OCI-LY1 (cell line): ENCODE results near the gene GALNT9.

Experiments used
- H2AFZ ChIP-seq: fragments of 200-600 bp; sonication (generic), shearing (Covaris generic); 2 replicates; pipeline ENCODE4 v1.6.0; 2014; ENCODE audit warnings: antibody characterized with exemption, mild to moderate bottlenecking, low read length
- H3F3A ChIP-seq: fragments of 200-600 bp; sonication (generic), shearing (Covaris generic); 2 replicates; pipeline ENCODE4 v1.6.0; 2014; ENCODE audit warnings: mild to moderate bottlenecking, antibody characterized with exemption, low read length, moderate library complexity; ENCODE audit not compliant: insufficient read depth
- H3K27ac ChIP-seq: fragments of 200-600 bp; sonication (generic); 2 replicates; pipeline ENCODE4 v1.5.1; 2014; ENCODE audit warnings: low read length, mixed run types, mild to moderate bottlenecking, low read depth; ENCODE audit not compliant: poor library complexity, severe bottlenecking
- H3K27me3 ChIP-seq: fragments of 200-600 bp; sonication (generic); 2 replicates; pipeline ENCODE4 v1.6.0; 2014; ENCODE audit warnings: antibody characterized with exemption, mild to moderate bottlenecking, low read length, moderate library complexity; ENCODE audit not compliant: insufficient read depth
- H3K36me3 ChIP-seq: fragments of 200-600 bp; sonication (generic); 2 replicates; pipeline ENCODE4 v1.6.1; 2014; ENCODE audit warnings: mild to moderate bottlenecking, antibody characterized with exemption, low read length, moderate library complexity, mixed read lengths; ENCODE audit not compliant: insufficient read depth
- H3K4me1 ChIP-seq: fragments of 200-600 bp; sonication (generic); 2 replicates; pipeline ENCODE4 v1.5.1; 2014; ENCODE audit warnings: mild to moderate bottlenecking, low read length, moderate library complexity; ENCODE audit not compliant: insufficient read depth, severe bottlenecking
- H3K4me2 ChIP-seq: fragments of 200-600 bp; sonication (generic), shearing (Covaris generic); 2 replicates; pipeline ENCODE4 v1.6.1; 2014; ENCODE audit warnings: low read length
- H3K4me3 ChIP-seq: fragments of 200-600 bp; sonication (generic); 2 replicates; pipeline ENCODE4 v1.5.1; 2014; ENCODE audit warnings: low read length, low read depth, mild to moderate bottlenecking, mixed read lengths; ENCODE audit not compliant: poor library complexity, severe bottlenecking
- H3K79me2 ChIP-seq: fragments of 200-600 bp; shearing (Covaris generic); 2 replicates; pipeline ENCODE4 v1.6.1; 2016; ENCODE audit warnings: mixed run types, low read length, mixed read lengths; ENCODE audit not compliant: insufficient read depth
- H3K9ac ChIP-seq: fragments of 200-600 bp; sonication (generic), shearing (Covaris generic); 2 replicates; pipeline ENCODE4 v1.6.1; 2014; ENCODE audit warnings: mild to moderate bottlenecking, low read length, mixed read lengths
- H3K9me2 ChIP-seq: fragments of 200-600 bp; sonication (generic), shearing (Covaris generic); 2 replicates; pipeline ENCODE4 v1.6.1; 2014; ENCODE audit warnings: low read depth, mild to moderate bottlenecking, low read length, mixed read lengths
- H3K9me3 ChIP-seq: fragments of 200-600 bp; shearing (Covaris generic); 2 replicates; pipeline ENCODE4 v1.6.1; 2014; ENCODE audit warnings: low read length, mixed read lengths
- H4K20me1 ChIP-seq: fragments of 200-600 bp; sonication (generic), shearing (Covaris generic); 2 replicates; pipeline ENCODE4 v1.6.0; 2016; ENCODE audit warnings: mild to moderate bottlenecking, low read length; ENCODE audit not compliant: insufficient read depth
- CTCF ChIP-seq: fragments of 200-600 bp; sonication (generic), shearing (Covaris generic); IDR thresholded peaks from 2 replicates; pipeline ENCODE4 v1.5.1; 2017; ENCODE audit warnings: mild to moderate bottlenecking, antibody characterized with exemption, low read length, moderate library complexity, mixed read lengths
- EZH2 ChIP-seq: fragments of 200-600 bp; sonication (generic), shearing (Covaris generic); IDR thresholded peaks from 2 replicates; pipeline ENCODE4 v1.8.0; 2017; ENCODE audit warnings: borderline replicate concordance, mixed run types, mild to moderate bottlenecking, antibody characterized with exemption, low read length, moderate library complexity, mixed read lengths

The GALNT9 gene

GRCh38 chr12:132204793-132205270, 124.6 kb downstream of the GALNT9 start:
- Histone ChIP-seq H3K27ac (no peak overlapping the region), H4K20me1 (no peaks in the 10 kb centered on the region), H3K4me3 (no peak overlapping the region), H3K36me3 (no peaks in the 10 kb centered on the region), H3F3A (no peaks in the 10 kb centered on the region), H3K27me3 (0 out of 2 replicates have a peak, but pooled peaks cover 3% of the 10 kb centered on the region), H3K9ac (no peak overlapping the region), H3K79me2 (no peaks in the 10 kb centered on the region), H3K4me1 (no peaks in the 10 kb centered on the region), H3K9me2 (no peaks in the 10 kb centered on the region), H2AFZ (no peak overlapping the region), H3K4me2 (no peak overlapping the region), H3K9me3 (no peaks in the 10 kb centered on the region)
- no peak for TF ChIP-seq EZH2
- TF ChIP-seq CTCF = no peak

GRCh38 chr12:132204063-132204792, 125.2 kb downstream of the GALNT9 start:
- H3K4me1 ChIP-seq = no peaks in the 10 kb centered on the region
- H3K4me2 ChIP-seq = no peak overlapping the region
- H3K4me3 ChIP-seq = no peak overlapping the region
- no peaks in the 10 kb centered on the region for H3K9me3 ChIP-seq
- no peak overlapping the region for H3K27ac ChIP-seq
- TF ChIP-seq CTCF (no peak), EZH2 (no peak)
- no peak overlapping the region for H2AFZ ChIP-seq
- no peaks in the 10 kb centered on the region for H3K79me2 ChIP-seq
- H3K9ac ChIP-seq = no peak overlapping the region
- H3K9me2 ChIP-seq = no peaks in the 10 kb centered on the region
- no peaks in the 10 kb centered on the region for H3K36me3 ChIP-seq
- H3F3A ChIP-seq = no peaks in the 10 kb centered on the region
- H3K27me3 ChIP-seq = 0 out of 2 replicates have a peak, but pooled peaks cover 3% of the 10 kb centered on the region
- H4K20me1 ChIP-seq = no peaks in the 10 kb centered on the region

- no peak overlapping the region for H3K4me2 ChIP-seq
- H3F3A ChIP-seq = no peaks in the 10 kb centered on the region
- H3K9ac ChIP-seq = no peak overlapping the region
- no peaks in the 10 kb centered on the region for H4K20me1 ChIP-seq
- H3K27ac ChIP-seq = no peak overlapping the region
- TF ChIP-seq EZH2 (no peak), CTCF (no peak)
- H3K36me3 ChIP-seq = no peaks in the 10 kb centered on the region
- no peaks in the 10 kb centered on the region for H3K9me2 ChIP-seq
- no peaks in the 10 kb centered on the region for H3K79me2 ChIP-seq
- no peak overlapping the region for H3K4me3 ChIP-seq
- H3K27me3 ChIP-seq = 0 out of 2 replicates have a peak, but pooled peaks cover 3% of the 10 kb centered on the region
- no peak overlapping the region for H2AFZ ChIP-seq
- H3K4me1 ChIP-seq = no peaks in the 10 kb centered on the region
- H3K9me3 ChIP-seq = no peaks in the 10 kb centered on the region
Measured at GRCh38 chr12:132202929-132203721, 126.3 kb downstream of the GALNT9 start.
